ENCODE data around the gene STK33.

DNA sequence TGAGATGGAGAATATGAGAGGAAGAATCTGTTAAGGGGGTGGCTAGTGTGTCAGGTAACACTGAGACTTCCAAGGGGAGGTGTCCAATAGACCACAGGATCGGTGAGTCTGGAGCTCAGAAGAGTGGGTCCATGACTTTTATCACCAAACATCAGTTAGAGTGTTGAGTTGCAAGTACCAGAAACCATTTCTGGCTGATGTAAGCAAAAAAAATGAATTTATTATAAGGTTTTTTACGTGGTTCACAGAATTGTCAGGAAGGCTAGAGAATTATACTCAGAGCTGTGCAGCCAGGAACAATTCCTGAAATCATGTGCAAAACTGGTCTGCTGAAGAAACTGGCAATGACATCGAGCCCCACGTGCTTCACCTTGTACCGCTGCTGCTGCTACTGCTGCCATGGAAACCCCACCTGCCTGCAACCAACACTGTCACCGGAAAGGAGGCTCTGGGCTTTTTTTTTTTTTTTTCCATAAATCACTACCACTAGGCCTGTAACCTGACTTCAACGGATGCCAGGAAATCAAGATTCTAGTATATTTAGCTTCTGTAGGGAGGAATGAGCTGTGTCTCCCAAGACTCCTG is 16.6 kb upstream of the STK33 start:
- TF ChIP-seq, protein P1, sequence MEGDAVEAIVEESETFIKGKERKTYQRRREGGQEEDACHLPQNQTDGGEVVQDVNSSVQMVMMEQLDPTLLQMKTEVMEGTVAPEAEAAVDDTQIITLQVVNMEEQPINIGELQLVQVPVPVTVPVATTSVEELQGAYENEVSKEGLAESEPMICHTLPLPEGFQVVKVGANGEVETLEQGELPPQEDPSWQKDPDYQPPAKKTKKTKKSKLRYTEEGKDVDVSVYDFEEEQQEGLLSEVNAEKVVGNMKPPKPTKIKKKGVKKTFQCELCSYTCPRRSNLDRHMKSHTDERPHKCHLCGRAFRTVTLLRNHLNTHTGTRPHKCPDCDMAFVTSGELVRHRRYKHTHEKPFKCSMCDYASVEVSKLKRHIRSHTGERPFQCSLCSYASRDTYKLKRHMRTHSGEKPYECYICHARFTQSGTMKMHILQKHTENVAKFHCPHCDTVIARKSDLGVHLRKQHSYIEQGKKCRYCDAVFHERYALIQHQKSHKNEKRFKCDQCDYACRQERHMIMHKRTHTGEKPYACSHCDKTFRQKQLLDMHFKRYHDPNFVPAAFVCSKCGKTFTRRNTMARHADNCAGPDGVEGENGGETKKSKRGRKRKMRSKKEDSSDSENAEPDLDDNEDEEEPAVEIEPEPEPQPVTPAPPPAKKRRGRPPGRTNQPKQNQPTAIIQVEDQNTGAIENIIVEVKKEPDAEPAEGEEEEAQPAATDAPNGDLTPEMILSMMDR (IDR thresholded peaks at IDR 0.05) = no peak
- TF ChIP-seq POLR2AphosphoS5 (IDR thresholded peaks at IDR 0.05; ENCODE audit: low read depth, low read length) (no peak), SIN3A (IDR thresholded peaks at IDR 0.05; ENCODE audit: borderline replicate concordance, insufficient read depth, low read depth, low read length) (no peak)

Measured in Panc1 (cell line).